Lower leg skin (tissue), 3 donors: ENCODE data around the gene SPRED1.

Experiments
- POLR2A ChIP-seq, 2 donors: fragments of 450-650 bp; IDR thresholded peaks; one replicate each; pipeline ENCODE4 v1.6.1; 2016 to 2017; ENCODE audit warnings: antibody characterized with exemption in 2 of 2, mild to moderate bottlenecking in 1 of 2, moderate library complexity in 1 of 2
- TF ChIP-seq, protein P1 (sequence below), 3 donors: fragments of 450-650 bp; IDR thresholded peaks; one replicate each; pipeline ENCODE4 v1.5.1; 2016; ENCODE audit warnings: antibody characterized with exemption in 3 of 3, mild to moderate bottlenecking in 3 of 3, moderate library complexity in 2 of 3

DNA sequence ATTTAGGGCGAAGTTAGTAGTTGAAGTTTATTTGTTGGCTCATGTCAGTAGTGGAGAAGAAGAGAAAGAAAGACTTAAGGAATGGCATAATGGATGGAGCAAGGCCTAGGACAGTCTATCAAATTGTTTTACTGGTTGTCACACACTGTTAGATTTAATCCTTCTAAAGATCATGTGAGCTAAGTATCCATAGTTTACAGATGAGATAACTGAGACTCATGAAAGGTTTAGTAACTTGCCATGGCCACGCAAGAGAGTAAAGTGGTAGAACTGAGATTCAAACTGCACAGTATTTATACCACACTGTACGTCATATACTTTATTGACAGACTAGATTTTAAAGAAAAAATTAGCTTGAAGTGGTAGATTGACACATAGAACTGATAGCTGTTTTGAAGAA lies 11.4 kb downstream of the SPRED1 start:
- TF ChIP-seq, protein P1, sequence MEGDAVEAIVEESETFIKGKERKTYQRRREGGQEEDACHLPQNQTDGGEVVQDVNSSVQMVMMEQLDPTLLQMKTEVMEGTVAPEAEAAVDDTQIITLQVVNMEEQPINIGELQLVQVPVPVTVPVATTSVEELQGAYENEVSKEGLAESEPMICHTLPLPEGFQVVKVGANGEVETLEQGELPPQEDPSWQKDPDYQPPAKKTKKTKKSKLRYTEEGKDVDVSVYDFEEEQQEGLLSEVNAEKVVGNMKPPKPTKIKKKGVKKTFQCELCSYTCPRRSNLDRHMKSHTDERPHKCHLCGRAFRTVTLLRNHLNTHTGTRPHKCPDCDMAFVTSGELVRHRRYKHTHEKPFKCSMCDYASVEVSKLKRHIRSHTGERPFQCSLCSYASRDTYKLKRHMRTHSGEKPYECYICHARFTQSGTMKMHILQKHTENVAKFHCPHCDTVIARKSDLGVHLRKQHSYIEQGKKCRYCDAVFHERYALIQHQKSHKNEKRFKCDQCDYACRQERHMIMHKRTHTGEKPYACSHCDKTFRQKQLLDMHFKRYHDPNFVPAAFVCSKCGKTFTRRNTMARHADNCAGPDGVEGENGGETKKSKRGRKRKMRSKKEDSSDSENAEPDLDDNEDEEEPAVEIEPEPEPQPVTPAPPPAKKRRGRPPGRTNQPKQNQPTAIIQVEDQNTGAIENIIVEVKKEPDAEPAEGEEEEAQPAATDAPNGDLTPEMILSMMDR (IDR thresholded peaks at IDR 0.05): no peak
- TF ChIP-seq POLR2A (IDR thresholded peaks at IDR 0.05): no peak
